Activated CD4-positive, alpha-beta T cell treated with anti-CD3 and anti-CD28 coated beads, Interleukin-2, amount 10 ng/mL, durations not matched to agents 7 days and 5 days (primary cell): Measurements from ENCODE around the gene RSBN1. TPM values are rescaled to one million over a fixed set of nuclear protein-coding genes. Genes with fewer than 3 reads are reported as not detected.

Source experiments
- CTCF ChIA-PET: fragments of 350-600 bp; sonication (Branson Sonifier 250); formaldehyde crosslinking; loops from one replicate; lab custom pipeline; 2021; ENCODE audit warnings: antibody characterized with exemption; lab: Charles Lee
- POLR2A ChIA-PET: fragments of 350-600 bp; sonication (Branson Sonifier 250); formaldehyde crosslinking; loops from one replicate; lab custom pipeline; 2021; ENCODE audit warnings: antibody characterized with exemption; lab: Charles Lee
- DNase-seq: peaks from one replicate; pipeline ENCODE4 v3.0.0-alpha.2; 2020
- H3K27ac Mint-ChIP-seq: one replicate; pipeline ENCODE4 v1.8.0; 2021; ENCODE audit warnings: mild to moderate bottlenecking, moderate library complexity, mixed read lengths
- H3K27me3 Mint-ChIP-seq: one replicate; pipeline ENCODE4 v1.8.0; 2021; ENCODE audit warnings: mixed read lengths
- H3K36me3 Mint-ChIP-seq: one replicate; pipeline ENCODE4 v1.8.0; 2021; ENCODE audit warnings: low read depth, mixed read lengths
- H3K4me1 Mint-ChIP-seq: one replicate; pipeline ENCODE4 v1.8.0; 2021; ENCODE audit warnings: mixed read lengths
- H3K4me3 Mint-ChIP-seq: one replicate; pipeline ENCODE4 v1.8.0; 2021; ENCODE audit warnings: mild to moderate bottlenecking, moderate library complexity, mixed read lengths
- H3K9me3 Mint-ChIP-seq: one replicate; pipeline ENCODE4 v1.8.0; 2021; ENCODE audit warnings: mixed read lengths
- total RNA-seq, 2 experiments: library from RNA; stranded (reverse); gene quantifications; one replicate each; pipeline ENCODE4 v1.2.3, GENCODE V29; 2021

Gene RSBN1
- total RNA-seq, 2 experiments from 2014 or later: 30.8 to 31.7 TPM

- H3K4me3 Mint-ChIP-seq: no peak overlapping the region
- no peak for DNase-seq
- peak overlapping the region; percentile 52 for H3K27ac Mint-ChIP-seq
- H3K36me3 Mint-ChIP-seq: peaks cover 72% of the 10 kb centered on the region
- H3K27me3 Mint-ChIP-seq: no peaks in the 10 kb centered on the region
- H3K9me3 Mint-ChIP-seq: peaks cover 6% of the 10 kb centered on the region
- peaks cover 19% of the 10 kb centered on the region for H3K4me1 Mint-ChIP-seq
- ChIA-PET CTCF (interaction anchor here (0.7 to 1.2 kb wide), 2 partner anchors 9 to 10 kb away, joined by 3 to 7 read pairs; no protein-coding TSS in a partner anchor), POLR2A (no interaction called here)
Observed at GRCh38 chr1:113850127-113850796, 38.0 kb upstream of the RSBN1 start.

- Mint-ChIP-seq H3K9me3 (peaks cover 6% of the 10 kb centered on the region), H3K4me1 (peaks cover 15% of the 10 kb centered on the region), H3K4me3 (no peak overlapping the region), H3K36me3 (peaks cover 65% of the 10 kb centered on the region), H3K27ac (no peak overlapping the region), H3K27me3 (no peaks in the 10 kb centered on the region)
- DNase-seq: no peak
- ChIA-PET CTCF (no interaction called here), POLR2A (no interaction called here)
Observed at GRCh38 chr1:113849072-113849471, 36.8 kb upstream of the RSBN1 start.

- POLR2A ChIA-PET: interaction anchor here (0.7 kb wide), 1 partner anchor 142 kb away, joined by 12 read pairs; no protein-coding TSS in a partner anchor
- Mint-ChIP-seq H3K27me3 (no peaks in the 10 kb centered on the region), H3K36me3 (peaks cover 69% of the 10 kb centered on the region), H3K4me3 (no peak overlapping the region), H3K9me3 (peaks cover 6% of the 10 kb centered on the region), H3K4me1 (peaks cover 13% of the 10 kb centered on the region), H3K27ac (no peak overlapping the region)
- CTCF ChIA-PET: no interaction called here
- DNase-seq: no peak
Observed at GRCh38 chr1:113846391-113847035, 34.2 kb upstream of the RSBN1 start.

GRCh38 chr1:113836534-113836933 is 24.3 kb upstream of the RSBN1 start:
- Mint-ChIP-seq H3K36me3 (peaks cover 54% of the 10 kb centered on the region), H3K4me1 (peaks cover 12% of the 10 kb centered on the region), H3K4me3 (no peak overlapping the region), H3K27me3 (no peaks in the 10 kb centered on the region), H3K27ac (no peak overlapping the region), H3K9me3 (no peaks in the 10 kb centered on the region)
- ChIA-PET CTCF (interaction anchor here (0.6 to 1.8 kb wide), 3 partner anchors 30 to 94 kb away, joined by 3 to 5 read pairs (median 3); partner anchors contain the start of genes AP4B1 and DCLRE1B), POLR2A (no interaction called here)
- no peak for DNase-seq

GRCh38 chr1:113835686-113836290 is 23.5 kb upstream of the RSBN1 start:
- CTCF ChIA-PET: interaction anchor here (0.6 to 1.8 kb wide), 8 partner anchors 41 to 453 kb away, joined by 3 to 5 read pairs (median 3); partner anchors contain the start of genes AP4B1 and DCLRE1B
- Mint-ChIP-seq H3K36me3 (peaks cover 53% of the 10 kb centered on the region), H3K27ac (no peak overlapping the region), H3K9me3 (no peaks in the 10 kb centered on the region), H3K27me3 (no peaks in the 10 kb centered on the region), H3K4me1 (peaks cover 12% of the 10 kb centered on the region), H3K4me3 (no peak overlapping the region)
- peak; percentile 54 for DNase-seq
- POLR2A ChIA-PET: no interaction called here

GRCh38 chr1:113834716-113835115 is 22.4 kb upstream of the RSBN1 start:
- H3K4me1 Mint-ChIP-seq: peaks cover 10% of the 10 kb centered on the region

GRCh38 chr1:113830039-113830438 is 17.8 kb upstream of the RSBN1 start:
- no peak overlapping the region for H3K27ac Mint-ChIP-seq
- no peaks in the 10 kb centered on the region for H3K27me3 Mint-ChIP-seq
- no peak overlapping the region for H3K4me3 Mint-ChIP-seq
- CTCF ChIA-PET: interaction anchor here (0.6 kb wide), 1 partner anchor 12 kb away, joined by 4 read pairs; no protein-coding TSS in a partner anchor
- H3K36me3 Mint-ChIP-seq: peaks cover 44% of the 10 kb centered on the region
- DNase-seq: no peak
- H3K4me1 Mint-ChIP-seq: peaks cover 2% of the 10 kb centered on the region
- H3K9me3 Mint-ChIP-seq: no peaks in the 10 kb centered on the region
- POLR2A ChIA-PET: no interaction called here

More at GRCh38 chr1:113834716-113835115, 22.4 kb upstream of the RSBN1 start:
- no peak overlapping the region for H3K27ac Mint-ChIP-seq
- peaks cover 46% of the 10 kb centered on the region for H3K36me3 Mint-ChIP-seq
- H3K9me3 Mint-ChIP-seq: no peaks in the 10 kb centered on the region
- ChIA-PET CTCF (interaction anchor here (0.7 to 1.4 kb wide), 4 partner anchors 49 to 104 kb away, joined by 3 read pairs; no protein-coding TSS in a partner anchor), POLR2A (no interaction called here)
- no peaks in the 10 kb centered on the region for H3K27me3 Mint-ChIP-seq
- H3K4me3 Mint-ChIP-seq: no peak overlapping the region
- no peak for DNase-seq

DNA sequence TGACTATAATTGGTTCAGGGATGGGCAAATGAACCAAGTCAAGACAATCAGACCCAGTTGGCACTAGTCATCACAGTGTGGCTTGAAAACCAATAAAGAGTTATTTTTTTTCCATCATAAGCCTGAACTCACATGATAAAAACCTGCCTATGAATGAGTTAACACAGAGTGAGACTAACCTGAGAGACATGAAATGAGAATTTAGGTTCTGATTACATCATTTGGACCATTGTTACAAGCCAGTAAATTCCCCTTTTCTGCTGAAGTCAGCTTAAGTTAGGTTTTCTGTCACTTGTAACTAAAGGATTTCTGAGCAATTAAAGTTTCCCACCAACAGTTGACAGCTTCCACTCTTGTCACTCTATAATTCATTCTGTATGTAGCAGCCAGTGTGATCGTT is 9.6 kb upstream of the RSBN1 start:
- ChIA-PET CTCF (no interaction called here), POLR2A (no interaction called here)
- DNase-seq: no peak
- Mint-ChIP-seq H3K27ac (no peak overlapping the region), H3K4me3 (no peak overlapping the region), H3K4me1 (no peaks in the 10 kb centered on the region), H3K9me3 (no peaks in the 10 kb centered on the region), H3K27me3 (no peaks in the 10 kb centered on the region), H3K36me3 (peaks cover 49% of the 10 kb centered on the region)

DNA sequence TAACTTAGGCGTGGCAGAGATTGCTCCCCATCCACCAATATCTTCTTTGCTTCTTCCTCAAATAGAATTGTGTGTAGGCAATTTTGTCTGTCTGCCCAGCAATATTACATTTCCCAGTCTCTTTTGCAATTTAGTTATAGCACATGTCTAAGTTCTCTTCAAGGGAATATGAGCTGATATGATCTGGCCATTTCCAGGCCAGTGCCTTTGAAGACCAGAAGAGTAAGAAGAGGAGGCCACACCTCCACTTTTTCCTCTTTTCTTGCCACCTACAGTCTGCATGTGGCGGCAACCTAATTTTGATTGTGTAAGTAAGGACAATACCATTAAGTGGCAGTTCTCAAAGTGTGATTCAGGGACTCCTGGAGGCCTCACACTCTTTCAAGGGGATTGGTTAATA is 6.3 kb upstream of the RSBN1 start:
- H3K9me3 Mint-ChIP-seq: no peaks in the 10 kb centered on the region
- H3K27ac Mint-ChIP-seq: no peak overlapping the region
- no peaks in the 10 kb centered on the region for H3K4me1 Mint-ChIP-seq
- ChIA-PET CTCF (interaction anchor here (1.0 to 1.2 kb wide), 2 partner anchors 112 kb away, joined by 3 to 4 read pairs; no protein-coding TSS in a partner anchor), POLR2A (no interaction called here)
- H3K27me3 Mint-ChIP-seq: no peaks in the 10 kb centered on the region
- H3K36me3 Mint-ChIP-seq: peaks cover 49% of the 10 kb centered on the region
- no peak for DNase-seq
- H3K4me3 Mint-ChIP-seq: no peak overlapping the region

DNA sequence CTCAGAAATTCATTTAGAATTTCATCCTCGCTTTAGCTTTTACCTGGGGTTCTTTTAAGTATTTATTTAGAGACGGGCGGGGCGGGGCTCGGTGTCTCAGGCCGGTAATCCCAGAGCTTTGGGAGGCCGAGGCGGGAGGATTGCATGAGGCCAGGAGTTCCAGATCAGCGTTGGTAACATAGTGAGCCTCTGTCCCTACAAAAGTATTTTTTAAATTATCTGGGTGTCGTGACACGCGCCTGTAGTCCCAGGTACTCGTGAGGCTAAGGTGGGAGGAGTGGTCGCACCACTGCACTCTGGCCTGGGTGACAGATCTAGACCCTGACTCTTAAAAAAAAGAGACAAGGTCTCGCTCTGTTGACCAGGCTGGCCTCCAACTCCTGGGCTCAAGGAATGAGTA is 942 bp upstream of the RSBN1 start:
- H3K4me3 Mint-ChIP-seq: peak overlapping the region; percentile 96
- POLR2A ChIA-PET: no interaction called here
- CTCF ChIA-PET: interaction anchor here (0.6 kb wide), 2 partner anchors 13 to 53 kb away, joined by 3 read pairs; no protein-coding TSS in a partner anchor
- H3K36me3 Mint-ChIP-seq: peaks cover 38% of the 10 kb centered on the region
- DNase-seq: no peak
- H3K27ac Mint-ChIP-seq: peak overlapping the region; percentile 95
- no peaks in the 10 kb centered on the region for H3K9me3 Mint-ChIP-seq
- H3K4me1 Mint-ChIP-seq: peaks cover 29% of the 10 kb centered on the region
- no peaks in the 10 kb centered on the region for H3K27me3 Mint-ChIP-seq

GRCh38 chr1:113812661-113813135 is 422 bp upstream of the RSBN1 start:
- peak; percentile 15 for DNase-seq
- Mint-ChIP-seq H3K9me3 (no peaks in the 10 kb centered on the region), H3K27ac (peak overlapping the region; percentile 95), H3K4me1 (peaks cover 31% of the 10 kb centered on the region), H3K4me3 (peak overlapping the region; percentile 96), H3K27me3 (no peaks in the 10 kb centered on the region), H3K36me3 (peaks cover 38% of the 10 kb centered on the region)
- ChIA-PET POLR2A (interaction anchor here (0.7 to 1.0 kb wide), 4 partner anchors 50 to 281 kb away, joined by 3 to 7 read pairs (median 4); partner anchors contain the start of gene HIPK1), CTCF (interaction anchor here (0.6 to 1.6 kb wide), 7 partner anchors 12 to 761 kb away, joined by 3 to 6 read pairs (median 3); no protein-coding TSS in a partner anchor)

DNA sequence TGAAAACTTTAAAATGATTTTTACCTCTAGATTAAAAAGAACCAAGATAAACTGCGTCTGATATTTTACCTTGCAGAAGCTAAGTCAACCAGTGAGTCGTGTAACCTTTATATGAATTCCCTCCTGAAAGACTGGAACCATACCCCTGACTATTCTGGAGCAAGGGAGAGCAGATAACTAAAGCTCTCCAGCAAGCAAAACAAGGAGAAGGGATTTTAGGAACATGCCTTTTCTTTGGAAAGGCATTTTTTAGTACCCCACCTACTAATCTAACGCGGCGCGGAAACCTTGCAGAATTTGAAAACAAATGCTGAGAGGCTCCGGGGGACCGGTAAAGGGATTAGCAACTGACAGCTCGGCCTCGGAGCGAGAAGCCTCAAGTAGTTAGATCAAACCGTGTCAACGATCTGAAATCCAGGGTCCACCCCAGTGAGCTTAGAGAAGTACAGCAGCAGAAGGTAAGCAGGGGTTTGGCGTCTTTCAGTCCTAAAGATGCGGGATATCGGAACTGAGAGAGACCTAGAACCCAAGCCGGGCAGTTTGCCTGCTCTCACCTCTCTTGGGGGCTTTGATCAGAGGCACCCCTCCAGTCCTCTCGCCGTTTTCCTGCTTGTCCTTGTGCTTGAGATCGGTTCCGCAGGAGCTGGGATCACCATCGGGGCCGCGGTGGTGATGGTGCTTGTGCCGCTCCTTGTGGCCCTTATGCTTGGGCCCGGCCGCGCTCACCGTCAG is 954 bp downstream of the RSBN1 start:
- Mint-ChIP-seq H3K4me3 (peak overlapping the region; percentile 96), H3K4me1 (peaks cover 33% of the 10 kb centered on the region), H3K9me3 (no peaks in the 10 kb centered on the region), H3K27me3 (no peaks in the 10 kb centered on the region), H3K36me3 (peaks cover 34% of the 10 kb centered on the region), H3K27ac (peak overlapping the region; percentile 95)
- POLR2A ChIA-PET: interaction anchor here (0.7 kb wide), 1 partner anchor 92 kb away, joined by 3 read pairs; no protein-coding TSS in a partner anchor
- peak; percentile 39 for DNase-seq
- CTCF ChIA-PET: interaction anchor here (0.8 to 1.6 kb wide), 6 partner anchors 13 to 129 kb away, joined by 3 to 7 read pairs (median 4); partner anchors contain the start of gene HIPK1
